ENCODE measurements around the gene COL5A2.

GRCh38 chr2:189153619-189154018 lies 25.9 kb downstream of the COL5A2 start:
- TF ChIP-seq CTCF (optimal IDR thresholded peaks at IDR 0.05 in 1 of 3, IDR thresholded peaks at IDR 0.05 in 1 of 3, conservative IDR thresholded peaks at IDR 0.05 in 1 of 3; ENCODE audit: extremely low read depth in 1 of 3, insufficient read depth in 2 of 3, low read length in 3 of 3) (no peak), EZH2 (IDR thresholded peaks at IDR 0.05; ENCODE audit: low read length) (no peak)
